ENCODE results near the gene PHOX2B. TPM values are rescaled to one million over a fixed set of nuclear protein-coding genes. Genes with fewer than 3 reads are reported as not detected.

The PHOX2B gene
- total and polyA plus RNA-seq, 2 of the 4 experiments (the other 2 are of a cell fraction) = not detected

DNA sequence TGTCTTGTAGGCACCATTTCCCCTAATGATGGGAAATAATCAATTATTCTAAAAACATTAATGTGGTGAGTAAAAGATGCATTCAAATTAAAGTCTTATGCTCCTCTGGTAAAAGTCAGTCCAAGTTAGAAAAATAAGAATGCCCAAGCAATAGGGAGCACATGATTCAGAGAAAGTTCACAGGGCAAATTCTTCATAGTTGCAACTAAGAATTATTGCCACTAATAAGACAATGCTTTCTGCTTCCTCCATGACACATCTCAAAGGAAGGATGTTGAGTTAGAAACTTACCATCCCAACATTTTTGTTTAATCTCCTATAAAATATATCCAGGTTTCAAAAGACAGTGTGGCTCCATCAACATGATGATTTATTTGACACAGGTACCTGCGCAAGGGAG lies 26.3 kb downstream of the PHOX2B start:
- H4K20me1 ChIP-seq (ENCODE audit: insufficient read depth, low read length) = no peaks in the 10 kb centered on the region
- H2AK9ac ChIP-seq (replicated peaks; ENCODE audit: low read depth, low read length, poor library complexity) = no peak overlapping the region
- WGBS, 2 experiments (ENCODE audit: extremely low coverage in 2 of 2, insufficient read length in 1 of 2) = no CpG with 5 or more reads among the region's 1 CpG
- ChIA-PET CTCF (no interaction called here), POLR2A (ENCODE audit: unreplicated experiment) (no interaction called here)
- no peak overlapping the region for H2AFZ ChIP-seq (replicated peaks; ENCODE audit: low read length, poor library complexity)
- in situ Hi-C loops (cut with MboI; ENCODE audit: low sequenced_read_pairs) (no loop called here), intact Hi-C loops (cut with micrococcal nuclease) (no loop called here), dilution Hi-C loops (cut with HindIII; ENCODE audit: low sequenced_read_pairs, unreplicated experiment) (no loop called here)
- no peaks in the 10 kb centered on the region for H3K36me3 ChIP-seq (ENCODE audit: control insufficient read depth, insufficient read depth, low read length)
- no peak overlapping the region for H3K14ac ChIP-seq (replicated peaks; ENCODE audit: low read depth, low read length)
- no TSS peak for BruUV-seq (replicated peaks)
- ATAC-seq (ENCODE audit: low read depth) = no peak
- H4K91ac ChIP-seq (ENCODE audit: insufficient read depth, low read depth, low read length) = no peak overlapping the region
- no peak overlapping the region for H3K9ac ChIP-seq (ENCODE audit: low read depth, low read length)
- no peak overlapping the region for H3K27ac ChIP-seq (ENCODE audit: insufficient read depth, low read length)
- no peak for TF ChIP-seq SMC3 (IDR thresholded peaks at IDR 0.05; ENCODE audit: low read depth, low read length)
- no peak for TF ChIP-seq MXI1 (IDR thresholded peaks at IDR 0.05; ENCODE audit: borderline replicate concordance, low read depth, low read length)
- TF ChIP-seq MAFK (IDR thresholded peaks at IDR 0.05; ENCODE audit: low read depth, low read length) = no peak
- TF ChIP-seq RCOR1 (IDR thresholded peaks at IDR 0.05; ENCODE audit: insufficient replicate concordance, low read length) = no peak
- no peak for TF ChIP-seq BHLHE40 (IDR thresholded peaks at IDR 0.05; ENCODE audit: low read depth, low read length)
- TF ChIP-seq RFX5 (IDR thresholded peaks at IDR 0.05; ENCODE audit: low read depth, low read length) = no peak
- TF ChIP-seq MAZ (IDR thresholded peaks at IDR 0.05; ENCODE audit: borderline replicate concordance, low read depth, low read length) = no peak
- no peak for TF ChIP-seq CEBPB (IDR thresholded peaks at IDR 0.05; ENCODE audit: low read depth, low read length)
- TF ChIP-seq, protein P1, sequence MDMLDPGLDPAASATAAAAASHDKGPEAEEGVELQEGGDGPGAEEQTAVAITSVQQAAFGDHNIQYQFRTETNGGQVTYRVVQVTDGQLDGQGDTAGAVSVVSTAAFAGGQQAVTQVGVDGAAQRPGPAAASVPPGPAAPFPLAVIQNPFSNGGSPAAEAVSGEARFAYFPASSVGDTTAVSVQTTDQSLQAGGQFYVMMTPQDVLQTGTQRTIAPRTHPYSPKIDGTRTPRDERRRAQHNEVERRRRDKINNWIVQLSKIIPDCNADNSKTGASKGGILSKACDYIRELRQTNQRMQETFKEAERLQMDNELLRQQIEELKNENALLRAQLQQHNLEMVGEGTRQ (IDR thresholded peaks at IDR 0.05; ENCODE audit: low read depth, low read length) = no peak
- no peak for TF ChIP-seq NFE2L2 (IDR thresholded peaks at IDR 0.05; ENCODE audit: low read depth, low read length)
- no peak for TF ChIP-seq POLR2A (IDR thresholded peaks at IDR 0.05; ENCODE audit: low read depth, low read length)
- TF ChIP-seq CHD1 (IDR thresholded peaks at IDR 0.05; ENCODE audit: low read depth, low read length) = no peak
- TF ChIP-seq FOS (IDR thresholded peaks at IDR 0.05; ENCODE audit: low read depth, low read length) = no peak
- TF ChIP-seq RAD21 (IDR thresholded peaks at IDR 0.05; ENCODE audit: low read length) = no peak
- no peak overlapping the region for H3K56ac ChIP-seq (ENCODE audit: extremely low read depth, insufficient read depth, low read length)
- H2BK15ac ChIP-seq (ENCODE audit: low read depth, low read length) = no peak overlapping the region
- no peak overlapping the region; the same call in 1 of the 2 replicates for H4K5ac ChIP-seq (ENCODE audit: low read depth, low read length)
- H3K79me1 ChIP-seq (ENCODE audit: low read depth in 1 of 2, low read length in 2 of 2) = no peaks in the 10 kb centered on the region
- H3K18ac ChIP-seq (ENCODE audit: low read depth, low read length) = peak overlapping the region; percentile 33; the same call in 1 of the 2 replicates
- no peak overlapping the region for H2BK20ac ChIP-seq (ENCODE audit: low read depth, low read length)
- peaks cover 2% of the 10 kb centered on the region; the same call in 1 of the 2 replicates for H3K9me3 ChIP-seq (ENCODE audit: control insufficient read depth, insufficient read depth, low read length)
- no peak overlapping the region for H2BK5ac ChIP-seq (ENCODE audit: low read depth, low read length, poor library complexity, severe bottlenecking)
- H3K4me3 ChIP-seq (ENCODE audit: insufficient read depth, low read depth, low read length) = no peak overlapping the region
- H4K8ac ChIP-seq (ENCODE audit: low read depth in 2 of 2, low read length in 2 of 2) = no peak overlapping the region
- peak; percentile 34 for DNase-seq
- peaks cover 3% of the 10 kb centered on the region; the same call in 1 of the 2 replicates for H3K9me1 ChIP-seq (ENCODE audit: insufficient read depth, low read length)
- no peak overlapping the region for H2BK120ac ChIP-seq (ENCODE audit: low read depth, low read length)
- H2AK5ac ChIP-seq (ENCODE audit: low read depth, low read length) = no peak overlapping the region
- no peak overlapping the region for H3K4me2 ChIP-seq (ENCODE audit: low read depth, low read length)
- peaks cover 3% of the 10 kb centered on the region for H3K4me1 ChIP-seq (ENCODE audit: control insufficient read depth, insufficient read depth, low read length)
- H3K23ac ChIP-seq (ENCODE audit: low read depth, low read length) = no peak overlapping the region
- H3K4ac ChIP-seq (ENCODE audit: low read depth, low read length) = 0 out of 2 replicates have a peak overlapping the region, but pooled peaks have one; percentile 4
- H3K27me3 ChIP-seq (ENCODE audit: control insufficient read depth, insufficient read depth, low read length) = no peaks in the 10 kb centered on the region

Data from IMR-90 (cell line).